Colonic mucosa (tissue), 4 donors: ENCODE results near the gene ALDH3B1. TPM values are rescaled to one million over a fixed set of nuclear protein-coding genes. Genes with fewer than 3 reads are reported as not detected.
"Not testable (repeated sequence)": the region's sequence is repeated elsewhere in the genome, so short reads cannot be mapped to it uniquely, and the experiment has no call there.

Source experiments
- DNase-seq: peaks from one replicate; pipeline ENCODE4 v3.0.0-alpha.2; 2020
- H3K27ac ChIP-seq: fragments of 200-600 bp; one replicate; pipeline ENCODE4 v1.8.0; 2021
- H3K27me3 ChIP-seq: fragments of 200-600 bp; one replicate; pipeline ENCODE4 v1.8.0; 2021
- H3K36me3 ChIP-seq: fragments of 200-600 bp; one replicate; pipeline ENCODE4 v1.8.0; 2021
- H3K4me1 ChIP-seq: fragments of 200-600 bp; one replicate; pipeline ENCODE4 v1.8.0; 2021; ENCODE audit warnings: mild to moderate bottlenecking
- H3K4me3 ChIP-seq: fragments of 200-600 bp; one replicate; pipeline ENCODE4 v1.8.0; 2021
- H3K9ac ChIP-seq, 2 donors: one replicate each; pipeline ENCODE4 v1.7.0; 2013; ENCODE audit warnings: control low read depth in 2 of 2, low read depth in 2 of 2, low read length in 2 of 2
- H3K9me3 ChIP-seq: fragments of 200-600 bp; one replicate; pipeline ENCODE4 v1.8.0; 2021
- CTCF ChIP-seq: fragments of 200-600 bp; IDR thresholded peaks from one replicate; pipeline ENCODE4 v1.8.0; 2022; ENCODE audit warnings: antibody characterized with exemption, mild to moderate bottlenecking
- intact Hi-C: fragments of 100-400 bp; cut with DNase I; formaldehyde crosslinking; loops from one replicate; pipeline ENCODE4 v1.14.1; 2022
- total RNA-seq, 2 donors: library from RNA; stranded (reverse); fragmentation: NEBNext Ultra II Directional in 1 of 2; extraction: Animal tissue kit (Norgen Biotek cat#: 25700) in 1 of 2; gene quantifications; one replicate each; pipeline ENCODE4 v1.2.1, GENCODE V29; 2021
- donor health status: healthy.
- donor health status: DM: no; HTN: no; CAD: no.
- donor health status: DM: no; HTN: no; CAD: no.

The ALDH3B1 gene
- total RNA-seq: 10 to 100 TPM; 17.7 to 18.8 TPM

GRCh38 chr11:68010090-68011041 is at the start of gene ALDH3B1:
Gene ALDH3B1, plus strand, starts transcription at chr11:68010327. Its CDS starts 4,971 bp downstream, at chr11:68015298.
- Histone ChIP-seq H3K27ac (peak within 1 kb of the TSS; percentile 93), H3K36me3 (no peaks in the 10 kb centered on the region), H3K4me3 (peak within 1 kb of the TSS; percentile 29), H3K9me3 (no peaks in the 10 kb centered on the region), H3K4me1 (peaks cover 13% of the 10 kb centered on the region), H3K9ac (peak within 1 kb of the TSS; percentile 37 to 94), H3K27me3 (no peaks in the 10 kb centered on the region)
- TF ChIP-seq CTCF: no peak
- DNase-seq: peak; percentile 94
- intact Hi-C loops: no loop called here

DNA sequence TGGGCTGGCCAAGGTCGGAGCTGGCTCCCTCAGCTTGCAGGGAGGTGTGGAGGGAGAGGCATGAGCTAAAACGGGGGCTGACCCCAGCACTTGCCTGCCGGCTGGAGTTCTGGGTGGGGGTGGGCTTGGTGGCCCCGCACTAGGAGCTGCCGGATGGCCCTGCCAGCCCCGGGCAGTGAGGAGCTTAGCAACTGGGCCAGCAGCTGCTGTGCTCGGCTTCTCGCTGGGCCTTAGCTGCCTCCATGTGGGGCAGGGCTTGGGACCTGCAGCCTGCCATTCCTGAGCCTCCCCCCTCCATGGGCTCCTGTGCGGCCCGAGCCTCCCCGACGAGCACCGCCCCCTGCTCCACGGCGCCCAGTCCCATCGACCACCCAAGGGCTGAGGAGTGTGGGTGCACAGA is 46.9 kb upstream of the ALDH3B1 start:
- H3K9ac ChIP-seq, H3K4me3 ChIP-seq, H3K4me1 ChIP-seq, H3K9me3 ChIP-seq, H3K36me3 ChIP-seq, H3K27ac ChIP-seq, H3K27me3 ChIP-seq, intact Hi-C loops, DNase-seq: not testable (repeated sequence)

- H3K9me3 ChIP-seq, DNase-seq, H3K4me3 ChIP-seq, H3K4me1 ChIP-seq, H3K9ac ChIP-seq, intact Hi-C loops, H3K36me3 ChIP-seq, H3K27me3 ChIP-seq, H3K27ac ChIP-seq: not testable (repeated sequence)
These were observed 46.2 kb upstream of the ALDH3B1 start for GRCh38 chr11:67963879-67964278.

- DNase-seq, H3K27ac ChIP-seq, H3K4me1 ChIP-seq, H3K9ac ChIP-seq, H3K27me3 ChIP-seq, H3K36me3 ChIP-seq, H3K4me3 ChIP-seq, H3K9me3 ChIP-seq, intact Hi-C loops: not testable (repeated sequence)
These were observed 45.4 kb upstream of the ALDH3B1 start for GRCh38 chr11:67964746-67965145.

DNA sequence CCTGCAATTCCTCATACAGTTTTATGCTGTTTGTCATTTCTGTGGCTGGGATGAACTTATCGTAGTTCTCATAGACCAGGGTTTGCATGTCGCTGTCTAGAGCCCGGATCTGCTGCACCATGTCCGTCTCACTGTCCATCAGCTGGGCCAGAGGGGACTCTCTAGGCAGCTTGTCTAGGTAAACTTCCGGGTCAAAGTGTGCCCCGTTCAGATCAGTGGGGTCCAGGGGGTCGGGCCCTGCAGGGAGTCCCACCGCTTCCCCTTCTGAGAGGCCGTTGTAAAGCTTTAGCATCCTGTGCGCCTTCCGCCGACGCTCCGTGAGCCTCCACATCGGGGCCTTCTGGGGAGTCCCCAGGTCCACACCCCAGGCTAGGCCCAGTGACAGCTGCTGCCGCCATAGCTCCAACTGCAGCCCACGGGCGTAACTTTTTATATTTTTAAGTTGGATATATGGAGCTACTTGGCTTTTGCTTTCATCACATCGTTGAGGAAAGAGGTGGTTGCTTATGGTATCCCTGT is 44.2 kb upstream of the ALDH3B1 start:
- H3K9ac ChIP-seq, H3K27me3 ChIP-seq, DNase-seq, H3K36me3 ChIP-seq, H3K9me3 ChIP-seq, intact Hi-C loops, H3K27ac ChIP-seq, H3K4me3 ChIP-seq, H3K4me1 ChIP-seq: not testable (repeated sequence)

- H3K4me1 ChIP-seq, H3K36me3 ChIP-seq, H3K4me3 ChIP-seq, DNase-seq, intact Hi-C loops, H3K27ac ChIP-seq, H3K27me3 ChIP-seq, H3K9ac ChIP-seq, H3K9me3 ChIP-seq: not testable (repeated sequence)
These were observed 35.4 kb upstream of the ALDH3B1 start for GRCh38 chr11:67974746-67975145.

DNA sequence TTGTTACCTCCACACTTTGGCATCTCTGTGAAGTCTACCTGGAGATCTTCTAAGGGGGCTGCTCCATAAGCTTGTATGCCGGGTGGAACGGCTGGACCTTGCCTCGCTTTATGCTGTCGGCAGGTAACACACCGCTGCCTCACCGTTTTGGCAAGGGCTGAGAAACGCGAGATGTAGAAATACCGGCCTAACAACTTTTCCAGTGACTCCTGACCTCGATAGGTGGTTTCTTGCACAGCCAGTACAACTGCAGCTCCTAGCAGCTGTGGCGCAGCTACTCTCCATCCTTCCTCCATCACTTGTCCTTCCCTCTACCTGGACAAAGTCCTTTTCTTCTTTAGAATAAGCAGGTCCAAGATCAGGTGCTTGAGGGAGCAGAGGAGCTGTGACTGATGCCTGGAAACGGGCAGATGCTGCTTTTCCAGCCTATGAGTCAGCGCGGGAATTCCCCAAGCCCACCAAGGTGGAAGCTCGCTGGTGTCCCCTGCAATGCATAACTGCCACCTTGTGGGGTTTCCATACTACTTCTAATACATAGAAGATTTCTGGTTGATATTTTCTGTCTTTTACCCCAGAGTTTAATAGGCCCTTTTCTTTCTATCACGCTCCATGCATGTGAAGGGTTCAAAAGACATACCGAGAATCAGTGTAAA is 31.2 kb upstream of the ALDH3B1 start:
- peak; percentile 84 for DNase-seq
- H3K9ac ChIP-seq, H3K27me3 ChIP-seq, H3K9me3 ChIP-seq, H3K4me3 ChIP-seq, intact Hi-C loops, H3K4me1 ChIP-seq, H3K36me3 ChIP-seq, H3K27ac ChIP-seq: not testable (repeated sequence)

GRCh38 chr11:67981226-67981625 is 28.9 kb upstream of the ALDH3B1 start:
- intact Hi-C loops: not testable (repeated sequence)

GRCh38 chr11:67982255-67982857 is 27.8 kb upstream of the ALDH3B1 start:
- H3K4me3 ChIP-seq, H3K4me1 ChIP-seq, H3K9ac ChIP-seq, DNase-seq, H3K36me3 ChIP-seq, H3K27ac ChIP-seq, H3K27me3 ChIP-seq, intact Hi-C loops, H3K9me3 ChIP-seq: not testable (repeated sequence)

More at GRCh38 chr11:67981226-67981625, 28.9 kb upstream of the ALDH3B1 start:
- DNase-seq, H3K9ac ChIP-seq, H3K4me1 ChIP-seq, H3K4me3 ChIP-seq, H3K27ac ChIP-seq, H3K9me3 ChIP-seq, H3K36me3 ChIP-seq, H3K27me3 ChIP-seq: not testable (repeated sequence)
